ENCODE results near the gene GPR162.
A peak's percentile ranks its signal among the peaks of the same experiment; 100 is the strongest.
"Not testable (repeated sequence)": the region's sequence is repeated elsewhere in the genome, so short reads cannot be mapped to it uniquely, and the experiment has no call there.

Gene GPR162

GRCh38 chr12:6868211-6869048 is 46.8 kb downstream of the GPR162 start:
- DNase-seq (ENCODE audit: low read depth), result no peak
- TF ChIP-seq CTCF (IDR thresholded peaks at IDR 0.05; ENCODE audit: low read length, missing control alignments), result peak; percentile 21
- H3K4me3 ChIP-seq (replicated peaks; ENCODE audit: low read depth, low read length), result peak overlapping the region; percentile 85

- DNase-seq (ENCODE audit: low read depth), result peak; percentile 81
- peak overlapping the region; percentile 85 for H3K4me3 ChIP-seq (replicated peaks; ENCODE audit: low read depth, low read length)
- TF ChIP-seq CTCF (IDR thresholded peaks at IDR 0.05; ENCODE audit: low read length, missing control alignments), result peak; percentile 85
Measured at GRCh38 chr12:6869049-6870021, 47.7 kb downstream of the GPR162 start.

GRCh38 chr12:6870304-6870703 is 48.7 kb downstream of the GPR162 start:
- not testable (repeated sequence) for DNase-seq (ENCODE audit: low read depth); H3K4me3 ChIP-seq (replicated peaks; ENCODE audit: low read depth, low read length)

- peak overlapping the region; percentile 83 for H3K4me3 ChIP-seq (replicated peaks; ENCODE audit: low read depth, low read length)
- no peak for DNase-seq (ENCODE audit: low read depth)
- TF ChIP-seq CTCF (IDR thresholded peaks at IDR 0.05; ENCODE audit: low read length, missing control alignments), result no peak
Measured at GRCh38 chr12:6871052-6871957, 49.7 kb downstream of the GPR162 start.

GRCh38 chr12:6872073-6873048 is 50.7 kb downstream of the GPR162 start:
- H3K4me3 ChIP-seq (replicated peaks; ENCODE audit: low read depth, low read length), result peak overlapping the region; percentile 83
- DNase-seq (ENCODE audit: low read depth), result peak; percentile 70
- peak; percentile 91 for TF ChIP-seq CTCF (IDR thresholded peaks at IDR 0.05; ENCODE audit: low read length, missing control alignments)
